Measurements from ENCODE around the gene SLC66A1.

Gene SLC66A1

DNA sequence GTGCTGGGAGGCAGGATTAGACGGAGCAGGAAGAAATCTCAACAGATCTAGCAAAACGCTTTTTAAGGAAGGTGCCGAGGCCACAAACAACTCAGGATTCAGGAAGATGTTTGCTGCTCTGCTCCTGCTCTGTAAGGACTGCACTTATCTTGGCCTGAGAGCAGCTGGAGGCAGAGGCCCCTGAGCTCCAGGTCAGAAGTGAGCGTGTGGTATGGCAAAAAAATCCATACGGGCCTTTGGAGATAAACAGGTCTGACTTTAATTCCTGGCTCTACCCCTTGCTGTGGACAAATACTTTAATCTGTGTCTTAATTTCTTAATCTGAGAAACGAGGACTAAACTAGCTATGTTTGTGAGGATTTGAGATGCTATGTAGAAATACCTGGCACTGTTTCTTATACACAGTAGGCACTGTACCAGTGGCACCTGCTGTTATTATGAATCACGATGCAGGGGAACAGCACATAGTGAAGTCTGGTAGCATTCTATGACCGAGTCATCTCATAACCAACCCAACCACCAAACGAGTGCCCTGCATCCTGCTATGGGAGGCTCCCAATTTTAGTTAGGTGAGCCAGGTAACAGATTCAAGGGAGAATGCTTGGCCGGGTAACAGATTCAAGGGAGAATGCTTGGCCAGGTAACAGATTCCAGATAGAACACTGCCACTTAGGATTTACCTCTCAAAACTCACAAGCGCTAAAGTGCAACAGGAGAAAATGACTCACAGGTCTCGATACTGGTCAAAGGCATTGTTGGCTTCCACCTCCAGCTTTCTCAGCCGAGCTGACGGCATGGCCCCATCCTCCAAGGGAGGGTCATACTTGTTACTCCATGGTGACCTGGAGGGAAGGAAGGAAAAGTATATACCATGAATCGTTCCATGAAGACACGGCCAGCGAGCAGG is 65.9 kb downstream of the SLC66A1 start:
- DNase-seq (ENCODE audit: low spot score): no peak

Measured in CD4-positive, alpha-beta T cell treated with Interleukin-6 at 100 ng/mL for 8 hours (primary cell).